ENCODE results near the gene WASF2.

WASF2 gene

DNA sequence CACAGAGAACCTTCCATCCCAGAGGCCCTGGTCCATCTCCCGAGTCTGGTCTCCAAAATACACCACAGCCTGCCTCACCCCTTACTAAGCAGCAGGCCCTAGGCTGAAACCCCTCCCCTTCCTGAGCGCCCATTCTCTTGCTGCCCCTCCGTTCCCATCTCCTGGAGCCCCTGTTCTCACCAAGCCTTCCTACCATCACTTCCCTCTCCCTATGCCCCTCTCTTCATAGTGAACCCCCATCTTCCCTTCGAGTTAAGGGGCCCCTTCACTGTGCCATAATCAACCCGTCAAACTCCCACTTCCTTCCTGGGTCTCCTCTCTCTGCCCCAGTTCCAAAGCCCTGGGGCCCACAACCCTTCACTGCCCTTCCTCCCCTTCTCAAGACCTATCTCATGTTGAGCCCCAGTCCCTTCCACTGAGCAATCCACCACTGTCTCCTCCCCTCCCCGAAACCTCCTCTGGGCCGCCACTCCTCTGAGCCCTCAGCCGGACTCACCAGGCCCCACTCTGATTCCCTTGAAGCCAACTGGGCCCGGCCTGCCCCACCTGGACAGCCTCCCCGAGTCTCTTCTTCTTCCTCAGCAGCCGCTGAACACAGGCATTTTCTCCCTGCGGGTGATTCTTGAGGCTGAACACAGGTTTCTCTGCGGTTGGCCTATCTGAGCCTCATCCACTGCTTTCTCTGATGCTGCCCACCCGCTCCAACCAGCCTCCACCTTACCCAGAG is 42.2 kb upstream of the WASF2 start:
- H3K4me3 ChIP-seq (ENCODE audit: insufficient read depth, low read length, poor library complexity, severe bottlenecking) = no peak overlapping the region
- H3K9me2 ChIP-seq (replicated peaks; ENCODE audit: insufficient read depth, low read length) = no peaks in the 10 kb centered on the region
- no peaks in the 10 kb centered on the region; the same call in 1 of the 2 replicates for H3F3A ChIP-seq (ENCODE audit: insufficient read depth)
- no peak overlapping the region for H3K27ac ChIP-seq (ENCODE audit: low read depth, low read length)
- no peaks in the 10 kb centered on the region for H3K36me3 ChIP-seq (ENCODE audit: low read length)
- no peaks in the 10 kb centered on the region for H4K20me1 ChIP-seq (ENCODE audit: low read depth, low read length)
- H2AFZ ChIP-seq (ENCODE audit: low read depth, low read length, severe bottlenecking) = no peak overlapping the region
- TF ChIP-seq, protein P1, sequence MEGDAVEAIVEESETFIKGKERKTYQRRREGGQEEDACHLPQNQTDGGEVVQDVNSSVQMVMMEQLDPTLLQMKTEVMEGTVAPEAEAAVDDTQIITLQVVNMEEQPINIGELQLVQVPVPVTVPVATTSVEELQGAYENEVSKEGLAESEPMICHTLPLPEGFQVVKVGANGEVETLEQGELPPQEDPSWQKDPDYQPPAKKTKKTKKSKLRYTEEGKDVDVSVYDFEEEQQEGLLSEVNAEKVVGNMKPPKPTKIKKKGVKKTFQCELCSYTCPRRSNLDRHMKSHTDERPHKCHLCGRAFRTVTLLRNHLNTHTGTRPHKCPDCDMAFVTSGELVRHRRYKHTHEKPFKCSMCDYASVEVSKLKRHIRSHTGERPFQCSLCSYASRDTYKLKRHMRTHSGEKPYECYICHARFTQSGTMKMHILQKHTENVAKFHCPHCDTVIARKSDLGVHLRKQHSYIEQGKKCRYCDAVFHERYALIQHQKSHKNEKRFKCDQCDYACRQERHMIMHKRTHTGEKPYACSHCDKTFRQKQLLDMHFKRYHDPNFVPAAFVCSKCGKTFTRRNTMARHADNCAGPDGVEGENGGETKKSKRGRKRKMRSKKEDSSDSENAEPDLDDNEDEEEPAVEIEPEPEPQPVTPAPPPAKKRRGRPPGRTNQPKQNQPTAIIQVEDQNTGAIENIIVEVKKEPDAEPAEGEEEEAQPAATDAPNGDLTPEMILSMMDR (IDR thresholded peaks at IDR 0.05; ENCODE audit: insufficient read depth, low read length, poor library complexity, severe bottlenecking) = no peak
- TF ChIP-seq EZH2phosphoT487 (conservative IDR thresholded peaks at IDR 0.05; ENCODE audit: low read length) = no peak
- H3K9ac ChIP-seq (ENCODE audit: low read length) = no peak overlapping the region
- H3K27me3 ChIP-seq (ENCODE audit: low read length) = no peaks in the 10 kb centered on the region
- H3K4me2 ChIP-seq (ENCODE audit: low read depth, low read length, poor library complexity, severe bottlenecking) = no peak overlapping the region
- H3K79me2 ChIP-seq (ENCODE audit: insufficient read depth, low read length) = no peaks in the 10 kb centered on the region
- H3K9me3 ChIP-seq (ENCODE audit: insufficient read depth, low read length) = no peaks in the 10 kb centered on the region

DNA sequence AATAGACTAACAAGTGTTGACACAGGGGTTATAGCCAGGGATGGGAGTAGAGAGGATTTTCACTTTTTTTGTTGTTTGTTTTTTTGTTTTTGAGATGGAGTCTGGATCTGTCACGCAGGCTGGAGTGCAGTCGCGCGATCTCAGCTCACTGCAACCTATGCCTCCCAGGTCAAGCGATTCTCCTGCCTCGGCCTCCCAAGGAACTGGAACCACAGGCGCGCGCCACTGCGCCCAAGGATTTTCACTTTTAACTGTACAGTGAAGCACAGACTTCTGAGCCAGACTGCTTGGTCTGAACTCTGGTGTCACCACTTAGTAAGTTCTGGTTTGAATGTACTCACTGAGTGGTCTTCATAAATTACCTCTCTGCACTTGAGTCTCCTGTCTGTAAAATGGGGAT is 40.2 kb upstream of the WASF2 start:
- no peaks in the 10 kb centered on the region for H3K36me3 ChIP-seq (ENCODE audit: low read length)
- H3K9me3 ChIP-seq (ENCODE audit: insufficient read depth, low read length) = no peaks in the 10 kb centered on the region
- no peak overlapping the region for H3K4me2 ChIP-seq (ENCODE audit: low read depth, low read length, poor library complexity, severe bottlenecking)
- H3K4me3 ChIP-seq (ENCODE audit: insufficient read depth, low read length, poor library complexity, severe bottlenecking) = no peak overlapping the region
- H3K27me3 ChIP-seq (ENCODE audit: low read length) = no peaks in the 10 kb centered on the region
- no peak overlapping the region for H2AFZ ChIP-seq (ENCODE audit: low read depth, low read length, severe bottlenecking)
- no peaks in the 10 kb centered on the region for H3K9me2 ChIP-seq (replicated peaks; ENCODE audit: insufficient read depth, low read length)
- H3K27ac ChIP-seq (ENCODE audit: low read depth, low read length) = no peak overlapping the region
- no peaks in the 10 kb centered on the region for H3K79me2 ChIP-seq (ENCODE audit: insufficient read depth, low read length)
- no peak for TF ChIP-seq EZH2phosphoT487 (conservative IDR thresholded peaks at IDR 0.05; ENCODE audit: low read length)
- TF ChIP-seq, protein P1 (IDR thresholded peaks at IDR 0.05; ENCODE audit: insufficient read depth, low read length, poor library complexity, severe bottlenecking) = no peak
- H3F3A ChIP-seq (ENCODE audit: insufficient read depth) = peaks cover 12% of the 10 kb centered on the region
- no peaks in the 10 kb centered on the region for H4K20me1 ChIP-seq (ENCODE audit: low read depth, low read length)
- no peak overlapping the region for H3K9ac ChIP-seq (ENCODE audit: low read length)

DNA sequence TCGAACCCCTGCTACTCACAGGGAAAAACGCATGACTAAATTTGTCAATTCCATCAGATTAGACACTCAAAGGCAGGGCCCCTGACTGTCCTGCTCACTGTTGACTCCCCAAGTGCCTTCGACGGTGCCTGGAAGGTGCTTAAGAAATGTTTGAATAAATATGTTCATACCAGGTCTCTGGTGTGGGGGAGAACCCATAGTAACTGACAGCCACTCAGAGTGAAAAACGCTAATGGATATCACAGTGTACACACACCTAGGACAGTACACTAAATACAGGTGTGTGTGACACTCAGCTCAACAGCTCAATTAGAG is 39.7 kb upstream of the WASF2 start:
- H4K20me1 ChIP-seq (ENCODE audit: low read depth, low read length) = no peaks in the 10 kb centered on the region
- no peaks in the 10 kb centered on the region for H3K9me2 ChIP-seq (replicated peaks; ENCODE audit: insufficient read depth, low read length)
- H3K27ac ChIP-seq (ENCODE audit: low read depth, low read length) = no peak overlapping the region
- H3K9ac ChIP-seq (ENCODE audit: low read length) = no peak overlapping the region
- no peak for TF ChIP-seq EZH2phosphoT487 (conservative IDR thresholded peaks at IDR 0.05; ENCODE audit: low read length)
- TF ChIP-seq, protein P1 (IDR thresholded peaks at IDR 0.05; ENCODE audit: insufficient read depth, low read length, poor library complexity, severe bottlenecking) = no peak
- no peak overlapping the region for H3K4me3 ChIP-seq (ENCODE audit: insufficient read depth, low read length, poor library complexity, severe bottlenecking)
- H3K79me2 ChIP-seq (ENCODE audit: insufficient read depth, low read length) = no peaks in the 10 kb centered on the region
- H3F3A ChIP-seq (ENCODE audit: insufficient read depth) = peaks cover 15% of the 10 kb centered on the region
- H3K36me3 ChIP-seq (ENCODE audit: low read length) = no peaks in the 10 kb centered on the region
- H3K27me3 ChIP-seq (ENCODE audit: low read length) = no peaks in the 10 kb centered on the region
- no peak overlapping the region for H3K4me2 ChIP-seq (ENCODE audit: low read depth, low read length, poor library complexity, severe bottlenecking)
- no peaks in the 10 kb centered on the region for H3K9me3 ChIP-seq (ENCODE audit: insufficient read depth, low read length)
- H2AFZ ChIP-seq (ENCODE audit: low read depth, low read length, severe bottlenecking) = no peak overlapping the region

Measured in SU-DHL-6 (cell line).